Spinal cord (tissue), 10 donors: Measurements from ENCODE around the gene GOLGA7B. TPM values are rescaled to one million over a fixed set of nuclear protein-coding genes. Genes with fewer than 3 reads are reported as not detected.

ENCODE experiments used
- DNase-seq, 6 donors: peaks; one replicate each; pipeline versions ENCODE4 v3.0.0 to v3.0.0-alpha.2; 2013 to 2015; ENCODE audit warnings: low spot score in 6 of 6, low read depth in 4 of 6
- H3K27ac ChIP-seq: one replicate; pipeline ENCODE4 v1.5.1; 2013; ENCODE audit warnings: low read depth, low read length, control low read depth
- H3K27me3 ChIP-seq: one replicate; pipeline ENCODE4 v1.6.1; 2013; ENCODE audit warnings: low read length; ENCODE audit not compliant: control insufficient read depth, insufficient read depth
- H3K36me3 ChIP-seq: one replicate; pipeline ENCODE4 v1.6.1; 2013; ENCODE audit warnings: low read length; ENCODE audit not compliant: control insufficient read depth, insufficient read depth
- H3K4me1 ChIP-seq: one replicate; pipeline ENCODE4 v1.6.1; 2013; ENCODE audit warnings: low read length; ENCODE audit not compliant: control insufficient read depth, insufficient read depth
- H3K4me3 ChIP-seq: one replicate; pipeline ENCODE4 v1.5.1; 2013; ENCODE audit warnings: low read depth, low read length, control low read depth
- H3K9me3 ChIP-seq: one replicate; pipeline ENCODE4 v1.6.1; 2013; ENCODE audit warnings: low read length; ENCODE audit not compliant: control insufficient read depth, insufficient read depth
- WGBS: methylation state at CpG from one replicate; pipeline ENCODE4 v1.1.5; 2013; ENCODE audit warnings: missing lambda C conversion rate; ENCODE audit not compliant: insufficient coverage; 5-methylcytosine and 5-hydroxymethylcytosine counted together
- polyA plus RNA-seq, 2 donors: library from polyadenylated mRNA; unstranded; fragments of 120-200 nt; gene quantifications; one replicate each; pipeline ENCODE4 v1.2.1, GENCODE V29; 2013; ENCODE audit not compliant: insufficient read length in 2 of 2
- total RNA-seq, 2 donors: library from RNA; depleted of rRNA in 1 of 2; stranded (reverse); fragments of 120-200 nt in 1 of 2; fragments of >200 nt in 1 of 2; gene quantifications; one replicate each; pipeline versions ENCODE4 v1.2.3 to v1.2.4, GENCODE V29; 2013 to 2014
- donor health status: healthy.

Gene GOLGA7B
- total and polyA plus RNA-seq, 4 donors = 5.8 to 42.7 (median 25.4) TPM

GRCh38 chr10:97896756-97897358, 47.2 kb downstream of the GOLGA7B start:
- Histone ChIP-seq H3K4me3 (no peak overlapping the region), H3K27me3 (no peaks in the 10 kb centered on the region), H3K36me3 (peaks cover 12% of the 10 kb centered on the region), H3K4me1 (peaks cover 23% of the 10 kb centered on the region), H3K9me3 (no peaks in the 10 kb centered on the region), H3K27ac (no peak overlapping the region)
- no peak for DNase-seq
- WGBS = over 99% methylated on average over 11 of the region's 13 CpGs

- peak in 1 of 6 donors; percentile 69 for DNase-seq
Observed at GRCh38 chr10:97898429-97898828, 48.8 kb downstream of the GOLGA7B start.

GRCh38 chr10:97901381-97901780, 51.7 kb downstream of the GOLGA7B start:
- Histone ChIP-seq H3K27me3 (no peaks in the 10 kb centered on the region), H3K4me3 (no peak overlapping the region), H3K4me1 (peaks cover 34% of the 10 kb centered on the region), H3K36me3 (peaks cover 28% of the 10 kb centered on the region), H3K9me3 (no peaks in the 10 kb centered on the region), H3K27ac (no peak overlapping the region)
- DNase-seq = no peak
- 95% methylated on average over 11 of the region's 12 CpGs for WGBS

More at GRCh38 chr10:97898429-97898828, 48.8 kb downstream of the GOLGA7B start:
- H3K9me3 ChIP-seq = no peaks in the 10 kb centered on the region
- 22% methylated on average over 4 of the region's 4 CpGs for WGBS
- H3K4me1 ChIP-seq = peaks cover 32% of the 10 kb centered on the region
- H3K27me3 ChIP-seq = no peaks in the 10 kb centered on the region
- H3K27ac ChIP-seq = no peak overlapping the region
- H3K36me3 ChIP-seq = peaks cover 22% of the 10 kb centered on the region
- H3K4me3 ChIP-seq = no peak overlapping the region

- H3K4me3 ChIP-seq = no peak overlapping the region
- no peak overlapping the region for H3K27ac ChIP-seq
- peaks cover 27% of the 10 kb centered on the region for H3K4me1 ChIP-seq
- no peaks in the 10 kb centered on the region for H3K9me3 ChIP-seq
- peaks cover 40% of the 10 kb centered on the region for H3K36me3 ChIP-seq
- DNase-seq = peak in 2 of 6 donors; percentile 68 to 81
- no peaks in the 10 kb centered on the region for H3K27me3 ChIP-seq
- 64% methylated on average over 2 of the region's 9 CpGs for WGBS
Observed at GRCh38 chr10:97903128-97904017, 53.7 kb downstream of the GOLGA7B start.

- no peak for DNase-seq
- H3K27me3 ChIP-seq = no peaks in the 10 kb centered on the region
- no peak overlapping the region for H3K27ac ChIP-seq
- 8% methylated on average over 2 of the region's 5 CpGs for WGBS
- H3K4me3 ChIP-seq = no peak overlapping the region
- no peaks in the 10 kb centered on the region for H3K9me3 ChIP-seq
- peaks cover 40% of the 10 kb centered on the region for H3K36me3 ChIP-seq
- H3K4me1 ChIP-seq = peaks cover 21% of the 10 kb centered on the region
Observed at GRCh38 chr10:97904018-97904381, 54.4 kb downstream of the GOLGA7B start.

GRCh38 chr10:97904576-97904975, 54.9 kb downstream of the GOLGA7B start:
- WGBS = 92% methylated on average over 5 of the region's 11 CpGs
- H3K4me1 ChIP-seq = peaks cover 18% of the 10 kb centered on the region
- no peaks in the 10 kb centered on the region for H3K9me3 ChIP-seq
- no peak for DNase-seq
- no peaks in the 10 kb centered on the region for H3K27me3 ChIP-seq
- no peak overlapping the region for H3K4me3 ChIP-seq
- H3K36me3 ChIP-seq = peaks cover 40% of the 10 kb centered on the region
- no peak overlapping the region for H3K27ac ChIP-seq

GRCh38 chr10:97905276-97905675, 55.6 kb downstream of the GOLGA7B start:
- no peaks in the 10 kb centered on the region for H3K27me3 ChIP-seq
- whole genome bisulfite sequencing = 89% methylated on average over 8 of the region's 8 CpGs
- DNase-seq = no peak
- peaks cover 18% of the 10 kb centered on the region for H3K4me1 ChIP-seq
- H3K4me3 ChIP-seq = no peak overlapping the region
- H3K9me3 ChIP-seq = no peaks in the 10 kb centered on the region
- peaks cover 40% of the 10 kb centered on the region for H3K36me3 ChIP-seq
- no peak overlapping the region for H3K27ac ChIP-seq

- WGBS = 88% methylated on average over 6 of the region's 6 CpGs
- Histone ChIP-seq H3K9me3 (no peaks in the 10 kb centered on the region), H3K4me1 (peaks cover 31% of the 10 kb centered on the region), H3K4me3 (no peak overlapping the region), H3K27me3 (no peaks in the 10 kb centered on the region), H3K36me3 (peaks cover 31% of the 10 kb centered on the region), H3K27ac (no peak overlapping the region)
- no peak for DNase-seq
Observed at GRCh38 chr10:97907211-97907610, 57.6 kb downstream of the GOLGA7B start.

- no peaks in the 10 kb centered on the region for H3K27me3 ChIP-seq
- peaks cover 34% of the 10 kb centered on the region for H3K4me1 ChIP-seq
- WGBS = 91% methylated on average over 12 of the region's 12 CpGs
- H3K27ac ChIP-seq = no peak overlapping the region
- no peak for DNase-seq
- peaks cover 25% of the 10 kb centered on the region for H3K36me3 ChIP-seq
- no peaks in the 10 kb centered on the region for H3K9me3 ChIP-seq
- no peak overlapping the region for H3K4me3 ChIP-seq
Observed at GRCh38 chr10:97907830-97908229, 58.2 kb downstream of the GOLGA7B start.
